ENCODE results near the gene TMEM125.

The TMEM125 gene

DNA sequence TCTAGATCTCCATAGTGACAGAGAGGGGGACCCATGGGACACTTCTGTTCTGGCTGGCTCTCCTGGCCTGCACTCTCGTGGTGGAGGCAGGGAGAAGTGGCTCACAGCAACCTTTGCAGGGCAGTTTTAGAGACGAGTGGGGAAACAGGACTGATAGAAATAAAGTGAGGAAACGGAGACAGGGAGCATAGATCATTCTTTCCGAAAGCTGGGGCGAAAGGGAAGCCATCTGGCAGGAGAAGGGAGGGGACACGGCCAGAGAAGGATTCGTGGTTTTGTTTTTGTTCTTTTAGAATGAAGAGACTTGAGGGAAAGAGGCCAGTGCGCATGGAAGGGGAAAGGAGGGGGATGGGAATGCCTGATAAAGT, 34.5 kb downstream of the TMEM125 start:
- H3K4me3 ChIP-seq (ENCODE audit: low read length), result no peak overlapping the region
- no peaks in the 10 kb centered on the region for H3K27me3 ChIP-seq (ENCODE audit: control insufficient read depth, insufficient read depth, low read length)
- no peak overlapping the region for H3K27ac ChIP-seq (ENCODE audit: low read length)
- H3K36me3 ChIP-seq (ENCODE audit: control insufficient read depth, insufficient read depth, low read length), result no peaks in the 10 kb centered on the region
- WGBS (ENCODE audit: insufficient coverage, insufficient read length), result no CpG with 5 or more reads among the region's 8 CpGs
- DNase-seq (ENCODE audit: low read depth, low spot score), result no peak
- 0 out of 2 replicates have a peak, but pooled peaks cover 1% of the 10 kb centered on the region for H3K4me1 ChIP-seq (ENCODE audit: control insufficient read depth, insufficient read depth, low read length)
- H3K9me3 ChIP-seq (ENCODE audit: control insufficient read depth, insufficient read depth, low read length), result no peaks in the 10 kb centered on the region

DNA sequence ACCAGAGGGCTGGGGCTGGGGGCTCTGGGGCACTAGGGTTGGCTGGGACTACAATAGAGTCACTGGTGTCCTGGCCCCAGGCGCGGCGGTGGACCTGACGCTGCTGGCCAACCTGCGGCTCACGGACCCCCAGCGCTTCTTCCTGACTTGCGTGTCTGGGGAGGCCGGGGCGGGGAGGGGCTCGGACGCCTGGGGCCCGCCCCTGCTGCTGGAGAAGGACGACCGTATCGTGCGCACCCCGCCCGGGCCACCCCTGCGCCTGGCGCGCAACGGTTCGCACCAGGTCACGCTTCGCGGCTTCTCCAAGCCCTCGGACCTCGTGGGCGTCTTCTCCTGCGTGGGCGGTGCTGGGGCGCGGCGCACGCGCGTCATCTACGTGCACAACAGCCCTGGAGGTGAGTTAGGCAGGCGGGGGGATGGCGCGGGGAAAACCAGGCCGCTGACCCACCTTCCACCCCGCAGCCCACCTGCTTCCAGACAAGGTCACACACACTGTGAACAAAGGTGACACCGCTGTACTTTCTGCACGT, 35.1 kb downstream of the TMEM125 start:
- no peaks in the 10 kb centered on the region for H3K4me1 ChIP-seq (ENCODE audit: control insufficient read depth, insufficient read depth, low read length)
- WGBS (ENCODE audit: insufficient coverage, insufficient read length), result no CpG with 5 or more reads among the region's 46 CpGs

DNA sequence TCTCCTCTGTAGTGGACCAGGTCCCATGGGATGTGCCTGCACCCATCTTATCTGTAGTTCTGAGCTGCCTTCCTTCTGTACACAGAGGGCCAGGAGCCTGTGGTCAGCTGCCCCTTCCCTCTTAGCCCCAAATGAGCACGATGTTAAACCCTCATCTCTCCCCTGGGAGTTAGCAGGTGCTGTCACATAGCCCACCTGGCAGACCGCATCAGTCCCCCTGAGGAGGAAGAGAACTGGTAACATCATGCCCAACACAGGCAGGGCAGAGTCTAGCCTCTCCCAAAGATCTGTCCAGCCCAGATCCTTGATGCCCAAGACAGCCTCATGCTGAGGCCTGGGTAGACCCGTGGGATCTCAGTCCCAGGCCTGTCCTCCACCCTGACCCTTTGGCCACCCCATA, 35.7 kb downstream of the TMEM125 start:
- no peaks in the 10 kb centered on the region for H3K36me3 ChIP-seq (ENCODE audit: control insufficient read depth, insufficient read depth, low read length)
- DNase-seq (ENCODE audit: low read depth, low spot score), result no peak
- WGBS (ENCODE audit: insufficient coverage, insufficient read length), result no CpG with 5 or more reads among the region's 3 CpGs
- no peak overlapping the region for H3K27ac ChIP-seq (ENCODE audit: low read length)
- no peak overlapping the region for H3K4me3 ChIP-seq (ENCODE audit: low read length)
- H3K4me1 ChIP-seq (ENCODE audit: control insufficient read depth, insufficient read depth, low read length), result no peaks in the 10 kb centered on the region
- no peaks in the 10 kb centered on the region for H3K27me3 ChIP-seq (ENCODE audit: control insufficient read depth, insufficient read depth, low read length)
- no peaks in the 10 kb centered on the region for H3K9me3 ChIP-seq (ENCODE audit: control insufficient read depth, insufficient read depth, low read length)

More for the DNA sequence above, 35.1 kb downstream of the TMEM125 start:
- no peak overlapping the region for H3K27ac ChIP-seq (ENCODE audit: low read length)
- H3K4me3 ChIP-seq (ENCODE audit: low read length), result no peak overlapping the region
- H3K9me3 ChIP-seq (ENCODE audit: control insufficient read depth, insufficient read depth, low read length), result no peaks in the 10 kb centered on the region
- no peaks in the 10 kb centered on the region for H3K27me3 ChIP-seq (ENCODE audit: control insufficient read depth, insufficient read depth, low read length)
- no peaks in the 10 kb centered on the region for H3K36me3 ChIP-seq (ENCODE audit: control insufficient read depth, insufficient read depth, low read length)
- DNase-seq (ENCODE audit: low read depth, low spot score), result no peak

DNA sequence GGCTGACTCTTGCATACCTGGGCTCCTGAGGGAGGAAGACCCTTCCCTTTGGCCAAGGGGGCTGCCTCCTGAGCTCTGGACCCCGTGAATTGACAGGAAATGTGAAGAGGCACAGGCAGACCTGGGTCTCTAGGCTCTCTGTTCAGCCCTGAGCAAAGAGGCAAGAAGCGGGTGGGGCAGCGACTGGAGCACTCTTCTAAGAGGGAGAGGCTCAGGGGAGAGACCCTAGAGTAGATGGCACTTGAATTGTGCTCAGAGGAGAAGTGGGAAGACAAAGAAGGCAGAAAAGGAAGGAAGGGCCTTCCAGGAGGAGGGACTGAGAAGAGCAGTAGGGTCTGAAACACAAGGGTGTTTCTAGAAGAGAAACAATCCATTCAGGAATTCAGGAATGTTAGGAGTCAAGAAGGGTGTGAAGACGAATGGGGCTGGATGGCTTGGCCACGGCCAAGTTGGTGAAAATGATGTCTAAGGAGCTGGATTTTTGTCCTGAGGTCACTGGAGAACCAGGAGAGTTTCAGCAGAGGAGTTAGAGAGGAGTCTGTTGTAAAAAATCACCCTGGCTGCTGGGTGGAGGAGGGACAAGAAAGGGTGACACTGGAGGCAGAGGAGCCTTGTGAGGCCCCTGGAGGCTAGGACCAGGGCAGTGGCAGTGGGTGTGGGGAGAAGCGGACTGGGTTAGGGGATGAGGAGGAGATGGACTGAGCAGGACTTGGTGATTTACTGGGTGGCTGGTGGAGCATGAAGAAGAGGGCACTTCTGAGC, 36.3 kb downstream of the TMEM125 start:
- WGBS (ENCODE audit: insufficient coverage, insufficient read length), result no CpG with 5 or more reads among the region's 6 CpGs
- no peak overlapping the region for H3K27ac ChIP-seq (ENCODE audit: low read length)
- H3K36me3 ChIP-seq (ENCODE audit: control insufficient read depth, insufficient read depth, low read length), result no peaks in the 10 kb centered on the region
- no peak for DNase-seq (ENCODE audit: low read depth, low spot score)
- no peaks in the 10 kb centered on the region for H3K4me1 ChIP-seq (ENCODE audit: control insufficient read depth, insufficient read depth, low read length)
- no peak overlapping the region for H3K4me3 ChIP-seq (ENCODE audit: low read length)
- no peaks in the 10 kb centered on the region for H3K27me3 ChIP-seq (ENCODE audit: control insufficient read depth, insufficient read depth, low read length)
- H3K9me3 ChIP-seq (ENCODE audit: control insufficient read depth, insufficient read depth, low read length), result no peaks in the 10 kb centered on the region

DNA sequence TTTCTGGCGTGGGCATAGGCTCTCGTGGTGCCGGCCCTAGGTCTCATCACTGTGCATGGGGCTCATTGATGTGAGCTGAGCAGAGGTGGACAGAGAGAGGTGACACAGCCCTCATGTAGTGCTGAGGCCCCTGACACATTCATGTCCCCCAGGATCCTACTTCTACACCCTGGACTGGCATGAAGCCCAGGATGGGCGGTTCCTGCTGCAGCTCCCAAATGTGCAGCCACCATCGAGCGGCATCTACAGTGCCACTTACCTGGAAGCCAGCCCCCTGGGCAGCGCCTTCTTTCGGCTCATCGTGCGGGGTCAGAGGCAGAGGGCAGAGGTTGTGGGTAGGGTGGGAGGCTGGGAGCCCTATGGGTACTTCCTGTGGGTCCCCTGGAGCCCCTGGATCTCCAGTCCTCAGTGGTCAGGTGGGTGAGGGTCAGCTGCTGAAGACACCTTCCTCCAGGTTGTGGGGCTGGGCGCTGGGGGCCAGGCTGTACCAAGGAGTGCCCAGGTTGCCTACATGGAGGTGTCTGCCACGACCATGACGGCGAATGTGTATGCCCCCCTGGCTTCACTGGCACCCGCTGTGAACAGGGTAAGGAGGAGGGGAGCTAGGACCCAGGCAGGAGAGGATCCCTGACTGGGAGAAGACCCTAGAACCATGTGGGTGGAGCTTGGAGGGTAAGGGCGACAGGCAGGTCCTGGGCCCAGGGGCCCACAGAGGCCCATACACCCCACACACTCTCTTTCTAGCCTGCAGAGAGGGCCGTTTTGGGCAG, 37.1 kb downstream of the TMEM125 start:
- DNase-seq (ENCODE audit: low read depth, low spot score), result no peak
- no peak overlapping the region for H3K4me3 ChIP-seq (ENCODE audit: low read length)
- no peak overlapping the region for H3K27ac ChIP-seq (ENCODE audit: low read length)
- H3K36me3 ChIP-seq (ENCODE audit: control insufficient read depth, insufficient read depth, low read length), result no peaks in the 10 kb centered on the region
- H3K9me3 ChIP-seq (ENCODE audit: control insufficient read depth, insufficient read depth, low read length), result no peaks in the 10 kb centered on the region
- H3K27me3 ChIP-seq (ENCODE audit: control insufficient read depth, insufficient read depth, low read length), result no peaks in the 10 kb centered on the region
- H3K4me1 ChIP-seq (ENCODE audit: control insufficient read depth, insufficient read depth, low read length), result no peaks in the 10 kb centered on the region
- WGBS (ENCODE audit: insufficient coverage, insufficient read length), result no CpG with 5 or more reads among the region's 17 CpGs

DNA sequence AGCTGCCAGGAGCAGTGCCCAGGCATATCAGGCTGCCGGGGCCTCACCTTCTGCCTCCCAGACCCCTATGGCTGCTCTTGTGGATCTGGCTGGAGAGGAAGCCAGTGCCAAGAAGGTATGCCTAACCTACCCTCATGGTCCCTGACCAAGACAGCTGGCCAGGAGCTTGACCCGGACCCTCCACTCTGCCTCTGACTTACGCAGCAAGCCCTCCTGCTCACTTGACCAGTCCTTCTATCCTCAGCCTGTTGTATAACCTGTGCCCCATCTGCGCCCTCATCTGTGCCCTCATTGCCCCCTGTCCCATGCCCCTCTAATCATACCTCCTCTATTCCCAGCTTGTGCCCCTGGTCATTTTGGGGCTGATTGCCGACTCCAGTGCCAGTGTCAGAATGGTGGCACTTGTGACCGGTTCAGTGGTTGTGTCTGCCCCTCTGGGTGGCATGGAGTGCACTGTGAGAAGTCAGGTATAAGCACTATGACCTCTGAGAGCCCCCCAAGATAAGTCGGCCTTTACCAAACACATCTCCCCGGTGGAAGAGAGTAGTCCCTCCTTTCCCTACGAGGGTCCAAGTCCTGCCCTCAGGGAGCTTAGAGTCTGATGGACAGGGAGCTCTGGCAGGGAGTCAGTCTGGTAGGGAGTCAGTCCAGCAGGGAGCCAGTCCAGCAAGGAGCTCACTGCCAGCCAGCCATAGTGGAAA, 37.8 kb downstream of the TMEM125 start:
- Histone ChIP-seq H3K4me3 (ENCODE audit: low read length) (no peak overlapping the region), H3K27me3 (ENCODE audit: control insufficient read depth, insufficient read depth, low read length) (no peaks in the 10 kb centered on the region)
- WGBS (ENCODE audit: insufficient coverage, insufficient read length), result no CpG with 5 or more reads among the region's 9 CpGs

DNA sequence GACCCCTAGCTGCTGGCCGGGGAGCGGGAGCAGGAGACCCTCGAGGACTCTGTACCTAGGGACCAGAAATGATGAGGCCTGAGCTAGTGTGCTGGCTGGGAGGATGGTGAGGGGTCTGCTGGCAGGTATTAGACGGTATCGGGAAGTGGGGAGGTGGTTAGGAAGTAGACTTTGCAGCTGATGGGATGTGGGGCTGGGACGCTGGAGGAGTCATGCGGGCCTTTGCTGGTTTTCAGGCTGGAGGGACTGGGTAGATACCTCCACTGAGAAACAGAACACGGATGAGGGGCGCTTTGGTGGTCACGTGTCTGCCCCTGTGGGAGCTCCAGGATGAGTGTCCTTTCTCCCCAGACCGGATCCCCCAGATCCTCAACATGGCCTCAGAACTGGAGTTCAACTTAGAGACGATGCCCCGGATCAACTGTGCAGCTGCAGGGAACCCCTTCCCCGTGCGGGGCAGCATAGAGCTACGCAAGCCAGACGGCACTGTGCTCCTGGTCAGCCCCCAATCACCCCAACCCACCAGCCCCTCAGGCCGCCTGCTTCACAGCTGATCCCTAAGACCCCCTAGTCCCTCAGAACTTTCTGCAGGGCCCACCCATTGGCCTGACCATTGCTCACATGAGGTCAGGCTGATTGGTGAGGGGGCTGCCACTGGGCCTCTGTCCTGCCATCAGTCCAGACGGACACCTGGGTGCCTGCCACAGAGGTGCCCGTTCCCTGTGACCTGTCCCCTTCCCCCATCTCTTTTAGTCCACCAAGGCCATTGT, 39.0 kb downstream of the TMEM125 start:
- no CpG with 5 or more reads among the region's 20 CpGs for WGBS (ENCODE audit: insufficient coverage, insufficient read length)
- Histone ChIP-seq H3K27ac (ENCODE audit: low read length) (no peak overlapping the region), H3K27me3 (ENCODE audit: control insufficient read depth, insufficient read depth, low read length) (no peaks in the 10 kb centered on the region), H3K4me1 (ENCODE audit: control insufficient read depth, insufficient read depth, low read length) (no peaks in the 10 kb centered on the region), H3K9me3 (ENCODE audit: control insufficient read depth, insufficient read depth, low read length) (no peaks in the 10 kb centered on the region), H3K36me3 (ENCODE audit: control insufficient read depth, insufficient read depth, low read length) (no peaks in the 10 kb centered on the region), H3K4me3 (ENCODE audit: low read length) (no peak overlapping the region)
- no peak for DNase-seq (ENCODE audit: low read depth, low spot score)

More for the DNA sequence above, 37.8 kb downstream of the TMEM125 start:
- Histone ChIP-seq H3K9me3 (ENCODE audit: control insufficient read depth, insufficient read depth, low read length) (no peaks in the 10 kb centered on the region), H3K4me1 (ENCODE audit: control insufficient read depth, insufficient read depth, low read length) (no peaks in the 10 kb centered on the region), H3K27ac (ENCODE audit: low read length) (no peak overlapping the region), H3K36me3 (ENCODE audit: control insufficient read depth, insufficient read depth, low read length) (no peaks in the 10 kb centered on the region)
- DNase-seq (ENCODE audit: low read depth, low spot score), result no peak

DNA sequence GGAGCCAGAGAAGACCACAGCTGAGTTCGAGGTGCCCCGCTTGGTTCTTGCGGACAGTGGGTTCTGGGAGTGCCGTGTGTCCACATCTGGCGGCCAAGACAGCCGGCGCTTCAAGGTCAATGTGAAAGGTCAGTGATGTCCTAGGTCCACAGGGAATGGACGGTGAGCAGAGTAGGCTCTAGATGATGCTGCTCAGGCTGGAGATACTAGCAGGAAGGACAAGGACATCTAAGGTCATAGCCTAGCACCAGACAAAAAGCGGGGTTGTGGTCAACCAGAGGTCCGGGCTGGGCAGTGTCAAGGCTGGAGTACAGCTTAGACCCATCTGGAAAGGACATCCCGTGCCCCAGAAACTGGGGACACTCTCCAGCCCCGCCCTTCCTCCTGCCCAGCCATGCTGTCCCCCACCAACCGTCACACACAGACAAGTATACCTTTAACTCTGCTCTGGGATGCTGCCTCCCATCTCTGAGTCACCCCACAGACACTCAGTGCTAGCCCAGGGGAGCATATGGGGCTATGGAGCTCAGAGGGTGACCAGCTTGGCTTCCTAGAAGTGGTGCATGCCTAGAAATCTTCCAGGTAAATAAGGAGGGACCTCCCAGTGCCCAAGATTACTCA, 39.7 kb downstream of the TMEM125 start:
- H3K27ac ChIP-seq (ENCODE audit: low read length), result no peak overlapping the region
- H3K27me3 ChIP-seq (ENCODE audit: control insufficient read depth, insufficient read depth, low read length), result no peaks in the 10 kb centered on the region
- no peak overlapping the region for H3K4me3 ChIP-seq (ENCODE audit: low read length)
- DNase-seq (ENCODE audit: low read depth, low spot score), result no peak
- H3K36me3 ChIP-seq (ENCODE audit: control insufficient read depth, insufficient read depth, low read length), result no peaks in the 10 kb centered on the region
- no peaks in the 10 kb centered on the region for H3K4me1 ChIP-seq (ENCODE audit: control insufficient read depth, insufficient read depth, low read length)
- no CpG with 5 or more reads among the region's 13 CpGs for WGBS (ENCODE audit: insufficient coverage, insufficient read length)
- no peaks in the 10 kb centered on the region for H3K9me3 ChIP-seq (ENCODE audit: control insufficient read depth, insufficient read depth, low read length)

DNA sequence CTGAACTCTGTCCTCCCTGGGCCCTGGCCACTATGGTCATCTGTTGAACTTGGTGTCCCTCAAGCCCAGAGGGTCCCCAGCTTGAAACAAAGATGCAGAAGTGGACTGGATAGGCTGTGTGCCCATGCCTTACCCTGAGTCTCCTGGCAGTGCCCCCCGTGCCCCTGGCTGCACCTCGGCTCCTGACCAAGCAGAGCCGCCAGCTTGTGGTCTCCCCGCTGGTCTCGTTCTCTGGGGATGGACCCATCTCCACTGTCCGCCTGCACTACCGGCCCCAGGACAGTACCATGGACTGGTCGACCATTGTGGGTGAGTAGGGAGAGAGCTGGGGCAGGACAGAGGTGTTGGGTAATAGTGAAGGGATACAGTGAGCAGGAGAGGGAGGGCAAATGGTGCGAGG, 41.7 kb downstream of the TMEM125 start:
- no CpG with 5 or more reads among the region's 9 CpGs for WGBS (ENCODE audit: insufficient coverage, insufficient read length)
- DNase-seq (ENCODE audit: low read depth, low spot score), result no peak

More for the DNA sequence above, 41.7 kb downstream of the TMEM125 start:
- H3K9me3 ChIP-seq (ENCODE audit: control insufficient read depth, insufficient read depth, low read length), result no peaks in the 10 kb centered on the region
- no peak overlapping the region for H3K4me3 ChIP-seq (ENCODE audit: low read length)
- no peaks in the 10 kb centered on the region for H3K4me1 ChIP-seq (ENCODE audit: control insufficient read depth, insufficient read depth, low read length)
- no peak overlapping the region for H3K27ac ChIP-seq (ENCODE audit: low read length)
- H3K36me3 ChIP-seq (ENCODE audit: control insufficient read depth, insufficient read depth, low read length), result no peaks in the 10 kb centered on the region
- H3K27me3 ChIP-seq (ENCODE audit: control insufficient read depth, insufficient read depth, low read length), result no peaks in the 10 kb centered on the region

Measured in iPS DF 6.9 (cell line).